IPS-11a (cell line): ENCODE data around the gene INAFM1.

ENCODE experiments used
- H3K4me3 ChIP-seq: one replicate; pipeline ENCODE4 v1.5.1; 2013; ENCODE audit warnings: low read depth, low read length, control low read depth

Gene INAFM1

DNA sequence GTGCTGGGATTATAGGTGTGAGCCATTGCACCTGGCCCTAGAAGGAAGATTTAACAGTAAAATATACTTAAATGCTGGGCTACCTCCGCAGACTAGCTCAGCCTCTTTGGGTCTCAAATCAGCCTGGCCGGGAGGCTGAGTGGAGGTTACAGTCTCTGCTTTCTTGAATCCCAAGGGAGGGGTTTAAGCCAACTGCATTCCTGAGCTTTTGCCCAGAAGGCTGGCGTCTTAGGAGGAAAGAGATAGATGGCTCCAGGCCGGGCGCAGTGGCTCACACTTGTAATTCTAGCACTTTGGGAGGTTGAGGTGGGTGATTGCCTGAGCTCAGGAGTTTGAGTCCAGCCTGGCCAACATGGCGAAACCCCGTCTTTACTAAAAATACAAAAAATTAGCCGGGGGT, 34.4 kb downstream of the INAFM1 start:
- H3K4me3 ChIP-seq, result no peak overlapping the region

DNA sequence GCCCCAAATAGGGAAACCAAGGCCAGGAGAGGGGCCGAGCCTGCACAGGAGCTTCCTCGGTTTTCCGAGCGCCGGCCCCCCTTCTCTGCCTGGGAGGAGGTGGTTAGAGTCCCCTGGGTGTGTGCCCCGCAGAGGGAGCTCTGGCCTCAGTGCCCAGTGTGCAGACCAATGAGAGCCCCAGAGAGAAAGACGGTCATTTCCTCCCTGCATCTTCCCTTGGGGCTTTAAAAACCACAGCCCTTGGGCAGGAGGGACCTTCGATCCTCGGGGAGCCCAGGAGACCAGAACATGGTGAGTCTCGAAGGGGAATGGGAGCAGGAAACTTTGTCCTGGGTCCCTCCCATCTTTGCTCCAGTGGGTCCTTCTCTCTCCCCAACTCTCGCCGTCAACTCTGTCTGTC, 34.9 kb downstream of the INAFM1 start, which contains the start of gene C5AR1:
Gene C5AR1, plus strand, starts transcription at position 254 of the 400 bp plus-strand sequence. Its CDS starts 35 bp downstream, at position 289.
- no peak within 1 kb of the TSS for H3K4me3 ChIP-seq

DNA sequence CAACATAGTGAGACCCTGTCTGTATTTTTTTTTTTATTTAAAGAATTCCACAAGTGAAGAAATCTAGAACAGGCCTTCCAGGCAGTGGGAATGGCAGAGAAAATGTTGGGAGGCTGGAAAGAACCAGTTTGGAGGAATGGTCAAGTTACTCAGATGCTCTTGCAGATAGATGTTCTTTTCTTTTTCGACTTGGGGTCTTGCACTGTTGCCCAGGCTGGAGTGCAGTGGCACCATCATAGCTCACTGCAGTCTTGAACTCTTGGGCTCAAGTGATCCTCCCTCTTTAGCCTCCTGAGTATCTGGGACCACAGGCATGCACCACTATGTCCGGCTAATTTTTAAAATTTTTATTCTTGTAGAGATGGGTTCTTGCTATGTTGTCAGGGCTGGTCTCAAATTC, 35.6 kb downstream of the INAFM1 start:
- H3K4me3 ChIP-seq, result no peak overlapping the region

GRCh38 chr19:47310819-47311218, 36.1 kb downstream of the INAFM1 start:
- H3K4me3 ChIP-seq, result no peak overlapping the region

- H3K4me3 ChIP-seq, result no peak overlapping the region
These were observed 37.8 kb downstream of the INAFM1 start for GRCh38 chr19:47312366-47313006.

DNA sequence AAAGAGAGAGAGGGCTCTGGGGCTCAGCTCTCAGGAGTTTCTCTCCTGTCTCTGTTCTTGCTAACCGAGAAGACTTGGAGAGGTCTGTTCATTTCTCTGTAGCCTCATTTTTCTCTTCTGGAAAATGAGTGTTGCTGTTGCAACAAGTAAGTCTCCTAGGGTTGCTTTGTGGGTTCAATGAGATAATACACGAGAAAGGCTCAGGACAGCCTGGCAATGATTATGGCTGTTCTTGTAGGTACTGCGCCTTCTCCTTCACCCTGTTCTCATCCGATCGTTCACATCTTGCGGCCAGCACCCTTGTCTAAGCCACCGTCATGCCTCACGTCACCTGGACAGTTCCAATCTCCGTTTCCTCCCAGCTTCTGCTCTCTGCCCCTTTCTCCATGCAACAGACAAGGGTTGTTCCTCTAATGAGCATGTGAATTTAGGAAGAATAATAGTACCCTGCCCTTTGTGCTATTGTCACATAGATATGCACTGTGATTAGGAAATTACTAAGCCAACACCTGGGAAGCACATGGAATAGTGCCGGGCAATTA, 39.1 kb downstream of the INAFM1 start:
- no peak overlapping the region for H3K4me3 ChIP-seq

DNA sequence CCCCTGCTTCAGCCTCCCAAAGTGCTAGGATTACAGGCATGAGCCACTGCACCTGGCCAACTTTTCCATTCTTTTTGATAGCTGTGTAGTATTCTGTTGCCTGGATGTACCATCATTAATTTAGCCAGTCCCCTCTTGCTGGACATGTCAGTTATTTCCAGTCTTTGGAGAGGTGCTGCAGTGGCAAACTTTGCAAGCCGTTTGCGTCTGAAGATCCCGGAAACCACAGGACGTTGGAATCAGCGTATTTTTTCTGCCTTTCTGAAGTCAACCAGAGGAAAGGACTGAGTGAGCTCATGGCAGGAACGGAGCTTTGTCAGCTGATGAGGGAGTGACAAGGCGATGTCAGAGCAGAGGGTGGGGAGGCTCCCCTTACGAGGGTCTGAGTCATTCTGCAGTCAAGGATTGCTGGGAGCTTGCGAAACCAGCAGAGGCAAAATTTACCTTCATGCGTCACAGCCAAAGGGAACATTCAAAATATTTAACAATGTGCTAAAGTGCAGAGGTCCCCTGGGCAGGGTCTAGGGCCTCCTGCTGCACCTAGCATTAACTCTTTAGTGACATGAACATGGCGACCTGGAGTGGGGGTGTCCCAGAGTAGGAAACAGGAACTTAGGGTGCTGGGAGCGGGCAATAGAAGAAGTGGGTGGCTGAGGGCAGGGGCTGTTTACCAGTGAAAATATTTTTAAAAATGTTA, 40.6 kb downstream of the INAFM1 start:
- H3K4me3 ChIP-seq, result no peak overlapping the region

DNA sequence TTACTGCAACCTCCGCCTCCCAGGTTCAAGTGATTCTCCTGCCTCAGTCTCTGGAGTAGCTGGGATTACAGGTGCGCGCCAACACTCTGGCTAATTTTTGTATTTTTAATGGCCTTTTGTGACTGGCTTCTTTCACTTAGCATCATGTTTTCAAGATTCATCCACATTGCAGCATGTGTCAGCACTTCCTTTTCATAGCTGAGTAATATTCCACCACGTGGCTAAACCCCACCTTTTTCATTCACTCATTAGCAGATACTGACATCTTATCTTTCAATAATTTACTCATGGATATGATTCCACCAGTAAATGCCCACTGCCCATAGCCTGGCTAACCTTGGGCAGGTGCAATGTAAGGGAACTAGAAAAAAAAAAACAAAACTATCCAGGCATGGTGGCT, 41.8 kb downstream of the INAFM1 start:
- H3K4me3 ChIP-seq, result no peak overlapping the region

- H3K4me3 ChIP-seq, result no peak overlapping the region
These were observed 45.5 kb downstream of the INAFM1 start for GRCh38 chr19:47319923-47320871.

- no peak overlapping the region for H3K4me3 ChIP-seq
These were observed 46.9 kb downstream of the INAFM1 start for GRCh38 chr19:47321630-47322029.

GRCh38 chr19:47322058-47322457, 47.4 kb downstream of the INAFM1 start:
- H3K4me3 ChIP-seq, result no peak overlapping the region

DNA sequence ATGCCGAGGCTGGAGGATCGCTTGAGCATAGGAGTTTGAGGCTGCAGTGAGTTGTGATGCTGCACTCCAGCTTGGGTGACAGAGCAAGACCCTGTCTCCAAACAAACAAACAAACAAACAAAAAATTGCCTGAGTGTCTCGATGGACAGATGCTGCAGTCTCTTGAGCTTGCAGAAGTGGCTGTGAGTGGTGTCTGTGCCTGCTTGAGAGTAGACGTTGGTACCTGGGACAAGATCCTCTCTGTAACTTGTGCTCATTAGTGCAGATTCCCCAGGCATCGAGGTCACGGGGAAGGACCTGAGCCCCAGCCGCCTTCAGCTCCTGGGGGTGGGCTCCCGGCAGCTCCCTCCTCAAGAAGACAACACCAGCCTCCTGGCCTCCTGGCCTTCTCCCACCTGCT, 48.7 kb downstream of the INAFM1 start:
- no peak overlapping the region for H3K4me3 ChIP-seq

DNA sequence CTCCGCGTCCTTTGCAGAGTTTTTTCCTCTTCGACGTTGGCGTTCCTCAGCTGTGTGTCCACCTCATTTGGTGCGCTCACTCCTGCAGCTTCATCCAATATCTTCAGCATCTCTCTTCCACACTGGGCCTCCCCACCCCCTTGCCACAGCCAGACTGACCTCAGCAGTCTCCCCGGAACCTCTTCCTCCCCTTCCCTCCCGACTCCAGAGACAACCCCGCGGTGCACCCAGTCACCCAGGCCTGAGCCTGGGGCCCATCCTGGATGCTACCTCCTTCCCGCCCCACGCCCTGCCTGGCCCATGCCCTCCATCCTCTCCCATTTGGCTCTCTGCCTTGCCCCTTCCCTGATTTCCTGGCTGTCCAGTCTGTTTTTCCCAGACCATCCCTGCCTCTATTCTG, 49.2 kb downstream of the INAFM1 start:
- no peak overlapping the region for H3K4me3 ChIP-seq

GRCh38 chr19:47324502-47324901, 49.8 kb downstream of the INAFM1 start:
- H3K4me3 ChIP-seq, result no peak overlapping the region
